Suppressor macrophage (primary cell): ENCODE data around the gene GPR132.
"Not testable (repeated sequence)": the region's sequence is repeated elsewhere in the genome, so short reads cannot be mapped to it uniquely, and the experiment has no call there.

Source experiments
- DNase-seq, 4 experiments: peaks; one replicate each; pipeline ENCODE4 v3.0.0-alpha.2; 2020 to 2022
- total RNA-seq, 17 experiments: gene quantifications; one replicate each; lab custom pipeline; 2026; ENCODE audit warnings: mixed read lengths in 6 of 17, inconsistent platforms in 3 of 17; lab: John Stamatoyannopoulos, UW

Gene GPR132
- 9.4 to 1,023 (median 20.2) reads per million in 17 experiments for total RNA-seq

GRCh38 chr14:105065280-105066228 lies at the start of gene GPR132:
TSS of gene GPR132 (minus strand) at chr14:105065430. CDS start at chr14:105055420, 10,010 bp downstream.
- peak; percentile 83 to 92 (median 86) for DNase-seq

- not testable (repeated sequence) for DNase-seq
Observed at GRCh38 chr14:105109243-105109642, 44.0 kb upstream of the GPR132 start.

DNA sequence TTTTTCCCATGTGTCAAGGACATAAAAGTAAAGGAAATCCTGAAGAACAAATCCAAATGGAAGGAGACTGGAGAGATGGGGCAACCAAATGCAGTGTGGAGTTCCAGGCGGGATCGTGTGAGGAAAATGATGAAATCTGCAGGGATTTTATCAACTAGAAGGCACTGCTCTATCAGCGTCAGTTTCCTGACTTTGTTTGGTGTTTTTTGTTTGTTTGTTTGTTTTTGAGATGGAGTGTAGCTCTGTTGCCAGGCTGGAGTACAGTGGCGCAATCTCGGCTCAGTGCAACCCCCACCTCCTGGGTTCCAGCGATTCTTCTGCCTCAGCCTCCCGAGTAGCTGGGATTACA lies 43.3 kb upstream of the GPR132 start:
- no peak for DNase-seq

DNA sequence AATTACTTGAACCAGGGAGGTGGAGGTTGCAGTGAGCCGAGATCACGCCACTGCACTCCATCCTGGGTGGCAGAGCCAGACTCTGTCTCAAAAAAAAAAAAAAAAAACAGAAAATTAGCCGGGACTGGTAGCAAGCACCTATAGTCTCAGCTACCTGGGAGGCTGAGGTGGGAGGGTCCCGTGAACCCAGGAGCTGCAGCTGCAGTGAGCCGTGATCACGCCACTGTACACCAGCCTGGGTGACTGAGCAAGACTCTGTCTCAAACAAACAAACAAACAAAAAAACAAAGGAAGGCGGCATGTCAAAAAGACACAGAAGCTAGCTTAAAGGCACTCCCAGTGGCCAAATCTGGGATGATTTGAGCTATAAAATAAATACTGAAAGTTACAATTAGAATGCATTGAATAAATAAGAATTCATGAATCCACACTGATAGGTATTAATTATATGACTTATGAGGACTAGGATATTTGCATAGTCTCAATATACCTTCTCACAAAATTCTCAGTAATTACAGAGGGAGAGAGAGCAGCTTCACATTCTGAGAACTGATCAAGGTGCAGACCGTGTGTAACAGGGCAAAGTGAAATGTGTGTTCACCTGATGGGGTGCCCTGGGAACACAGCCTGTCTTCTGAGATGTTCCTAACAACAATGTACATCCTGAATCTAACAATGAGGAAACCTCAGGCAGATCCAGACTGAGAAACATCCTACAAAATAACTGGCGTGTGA lies 42.7 kb upstream of the GPR132 start:
- DNase-seq, result no peak

DNA sequence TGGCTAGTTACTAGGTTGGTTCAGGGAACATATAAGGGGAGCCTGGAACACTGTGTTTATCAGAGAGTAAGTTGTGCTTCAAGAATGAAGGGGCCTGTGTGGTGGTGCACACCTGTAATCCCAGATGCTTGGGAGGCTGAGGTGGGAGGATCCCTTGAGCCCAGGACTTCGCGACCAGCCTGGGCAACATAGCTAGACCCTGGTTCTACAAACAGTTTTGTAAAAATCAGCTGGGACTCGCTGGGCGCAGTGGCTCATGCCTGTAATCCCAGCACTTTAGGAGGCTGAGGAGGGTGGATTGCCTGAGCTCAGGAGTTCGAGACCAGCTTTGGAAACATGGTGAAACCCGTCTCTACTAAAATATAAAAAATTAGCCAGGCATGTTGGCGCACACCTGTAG lies 42.1 kb upstream of the GPR132 start:
- DNase-seq, result no peak

GRCh38 chr14:105105158-105105557 lies 39.9 kb upstream of the GPR132 start:
- DNase-seq, result no peak

GRCh38 chr14:105102893-105103292 lies 37.7 kb upstream of the GPR132 start:
- DNase-seq, result no peak

DNA sequence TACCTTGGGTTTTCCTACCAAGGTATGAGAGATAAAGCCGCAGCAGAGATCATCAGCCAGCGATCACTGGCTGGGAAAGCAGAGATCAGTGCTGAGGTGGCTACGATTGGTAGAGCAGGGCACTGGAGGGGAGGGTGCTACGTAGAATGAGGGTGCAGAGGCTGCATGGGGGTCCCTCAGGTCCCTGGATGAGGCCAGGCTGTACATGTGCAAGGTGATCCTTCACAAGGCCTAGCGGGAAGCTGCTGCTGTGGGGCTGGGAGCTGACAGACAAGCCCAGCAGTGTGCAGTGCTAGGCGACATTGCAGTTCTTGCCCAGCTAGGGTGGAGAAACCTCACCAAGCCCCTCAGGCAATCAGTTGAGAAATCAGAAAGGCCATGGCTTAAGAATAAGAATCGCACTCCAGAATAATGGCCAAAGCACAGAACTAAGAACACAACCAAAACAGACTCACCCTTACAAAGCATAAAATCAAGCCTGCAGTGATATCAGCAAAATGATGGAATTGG lies 37.2 kb upstream of the GPR132 start:
- DNase-seq, result no peak

DNA sequence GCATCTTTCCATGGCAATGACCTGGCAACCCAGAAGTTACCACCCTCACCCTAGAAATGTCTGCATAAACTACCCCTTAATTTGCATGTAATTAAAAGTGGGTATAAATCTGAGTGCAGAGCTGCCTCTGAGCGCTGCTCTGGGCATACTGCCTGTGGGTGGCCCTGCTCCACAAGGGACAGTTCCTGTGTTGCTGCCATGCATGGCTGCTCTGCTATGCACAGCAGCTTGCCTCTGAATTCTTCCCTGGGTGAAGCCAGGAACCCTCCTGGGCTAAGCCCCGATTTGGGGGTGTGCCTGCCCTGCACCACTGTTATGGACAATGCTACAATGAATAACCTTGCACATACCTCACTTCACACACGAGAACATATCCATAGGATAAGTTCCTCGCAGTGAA lies 35.7 kb upstream of the GPR132 start:
- DNase-seq, result no peak

GRCh38 chr14:105099778-105100177 lies 34.5 kb upstream of the GPR132 start:
- DNase-seq, result peak in 2 of 4 experiments; percentile 22 to 23

DNA sequence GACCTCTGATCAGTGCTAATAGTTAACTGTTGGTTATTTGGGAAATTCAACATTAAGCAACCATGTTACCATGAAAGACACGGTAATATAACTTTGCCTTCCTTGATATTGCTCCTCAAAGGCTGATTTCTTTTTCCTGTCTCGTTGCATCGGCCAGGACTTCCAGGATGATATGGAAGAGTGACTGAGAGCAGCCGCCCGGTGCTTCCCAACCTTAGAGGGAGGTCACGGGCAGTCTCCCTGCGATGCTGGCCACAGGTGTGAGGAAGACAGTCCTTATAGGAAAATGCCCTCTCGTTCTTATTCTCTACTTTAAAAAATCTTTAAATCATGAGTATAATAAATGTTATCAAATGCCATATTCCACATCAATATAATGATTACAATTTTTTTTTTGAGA lies 33.1 kb upstream of the GPR132 start:
- no peak for DNase-seq

- DNase-seq, result no peak
Observed at GRCh38 chr14:105097794-105098127, 32.5 kb upstream of the GPR132 start.

GRCh38 chr14:105096206-105096875 lies 31.1 kb upstream of the GPR132 start:
- no peak for DNase-seq

GRCh38 chr14:105095236-105095805 lies 30.1 kb upstream of the GPR132 start:
- no peak for DNase-seq

- no peak for DNase-seq
Observed at GRCh38 chr14:105094193-105094907, 29.1 kb upstream of the GPR132 start.

DNA sequence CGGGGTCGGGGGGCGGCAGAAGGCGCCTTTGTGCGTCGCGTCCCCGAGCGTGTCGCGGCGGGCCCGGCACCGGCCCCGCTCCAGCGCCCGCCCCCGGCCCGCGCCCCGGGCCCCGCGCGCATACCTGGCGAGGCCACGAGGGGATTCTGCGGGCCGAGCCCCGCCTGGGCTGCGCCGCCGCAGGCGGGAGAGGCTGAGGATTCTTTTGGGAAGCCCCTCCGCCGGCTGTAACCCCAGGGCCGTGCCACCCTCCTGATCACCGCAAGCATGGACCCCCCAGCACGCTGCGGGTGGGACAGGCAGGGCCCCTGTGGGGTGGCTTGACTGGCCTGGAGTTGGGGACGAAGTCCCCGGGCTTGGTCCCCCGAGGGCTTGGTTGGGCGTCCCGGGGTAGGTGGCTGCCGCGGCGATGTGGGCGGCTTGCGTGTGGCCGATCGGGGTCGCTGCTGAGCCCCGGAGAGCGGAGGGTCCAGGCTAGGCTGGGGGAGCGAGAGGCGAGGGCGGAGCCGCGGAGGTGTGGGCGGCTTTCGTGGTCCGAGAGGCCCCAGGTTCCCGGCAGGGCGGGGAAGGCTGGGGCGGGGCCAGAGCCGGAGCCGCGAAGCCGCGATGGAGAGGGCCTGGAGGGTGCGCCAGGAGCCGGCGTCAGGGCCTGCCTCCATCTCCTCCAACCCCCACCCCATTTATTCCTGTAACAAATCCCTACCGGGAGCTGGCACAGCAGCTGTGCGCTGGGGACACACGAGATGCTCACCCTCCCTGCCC lies 28.4 kb upstream of the GPR132 start:
- DNase-seq, result peak in 2 of 4 experiments; percentile 28 to 36

- DNase-seq, result peak in 2 of 4 experiments; percentile 40 to 56
Observed at GRCh38 chr14:105093038-105093430, 27.8 kb upstream of the GPR132 start.

DNA sequence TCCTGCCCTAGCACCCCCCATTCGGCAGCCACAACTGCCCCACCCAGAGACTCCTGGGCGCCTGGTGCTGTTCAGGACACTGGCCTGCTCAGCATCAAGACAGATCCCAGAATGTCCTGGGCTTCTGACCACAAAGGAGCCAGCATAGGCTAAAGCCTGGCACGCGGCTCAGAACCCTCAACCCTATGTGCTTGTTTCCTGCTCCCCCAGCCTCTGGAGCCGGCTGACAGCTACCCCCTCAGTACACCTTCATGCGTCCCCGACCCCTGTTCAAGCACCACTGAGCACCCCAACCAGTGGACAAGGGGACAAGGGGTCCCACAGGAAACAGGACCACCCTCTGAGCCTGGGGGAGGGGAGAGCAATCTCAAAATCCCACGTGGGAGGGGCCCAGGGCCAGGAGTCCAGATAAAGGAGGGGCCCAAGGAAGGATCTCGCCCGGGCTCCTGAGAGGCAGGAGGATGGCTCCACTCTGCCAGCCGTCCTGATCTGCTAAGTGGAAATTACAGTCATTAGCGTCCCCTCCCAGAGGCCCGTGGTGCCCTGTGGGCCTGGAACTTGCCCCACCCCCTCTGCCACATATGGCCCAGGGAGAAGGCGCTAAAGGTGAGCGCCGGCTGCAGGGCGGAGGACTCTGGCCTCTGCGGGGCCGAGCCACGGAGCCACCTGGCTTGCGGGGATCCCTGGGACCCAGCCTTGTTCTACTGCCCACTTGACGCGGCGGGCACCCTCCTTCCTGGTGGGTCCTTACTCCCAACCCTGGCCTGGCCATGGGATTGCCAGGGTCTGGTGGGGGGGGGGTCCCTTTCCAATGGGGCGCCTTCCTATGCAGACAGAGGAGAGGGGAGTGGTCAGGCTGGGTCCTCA lies 27.2 kb upstream of the GPR132 start:
- DNase-seq, result no peak

GRCh38 chr14:105091517-105092170 lies 26.4 kb upstream of the GPR132 start:
- DNase-seq, result no peak
